CD14-positive monocyte (primary cell): ENCODE data around the gene TRMT10A. TPM values are rescaled to one million over a fixed set of nuclear protein-coding genes. Genes with fewer than 3 reads are reported as not detected.

Experiments
- DNase-seq, 3 donors: peaks; one replicate each; pipeline ENCODE4 v3.0.0-alpha.2; 2011 to 2022
- H2AFZ ChIP-seq: 2 replicates; pipeline ENCODE4 v1.6.0; 2012; ENCODE audit warnings: mild to moderate bottlenecking, low read depth, low read length, inconsistent platforms; ENCODE audit not compliant: insufficient read depth, poor library complexity, severe bottlenecking
- H3K27ac ChIP-seq, 2 donors: 1 replicate in 1 of 2; 2 replicates in 1 of 2; pipeline ENCODE4 v1.5.1; 2012 to 2013; ENCODE audit warnings: low read length in 2 of 2, control low read depth in 1 of 2, inconsistent platforms in 1 of 2, low read depth in 1 of 2, mild to moderate bottlenecking in 1 of 2
- H3K27me3 ChIP-seq, 2 donors: one replicate each; pipeline versions ENCODE4 v1.6.0 to v1.6.1; 2011 to 2013; ENCODE audit warnings: low read length in 2 of 2; ENCODE audit not compliant: control insufficient read depth in 2 of 2, insufficient read depth in 2 of 2
- H3K36me3 ChIP-seq, 2 donors: replicated peaks in 1 of 2; 1 replicate in 1 of 2; 2 replicates in 1 of 2; pipeline versions ENCODE4 v1.5.1 to v1.6.1; 2012 to 2013; ENCODE audit warnings: low read length in 2 of 2, control low read depth in 1 of 2, inconsistent platforms in 1 of 2, mild to moderate bottlenecking in 1 of 2; ENCODE audit not compliant: insufficient read depth in 2 of 2, control insufficient read depth in 1 of 2
- H3K4me1 ChIP-seq, 2 donors: 1 replicate in 1 of 2; 2 replicates in 1 of 2; pipeline versions ENCODE4 v1.5.1 to v1.6.1; 2012 to 2013; ENCODE audit warnings: low read length in 2 of 2, control low read depth in 1 of 2, inconsistent platforms in 1 of 2, mild to moderate bottlenecking in 1 of 2, moderate library complexity in 1 of 2; ENCODE audit not compliant: insufficient read depth in 2 of 2, control insufficient read depth in 1 of 2
- H3K4me2 ChIP-seq: replicated peaks from 2 replicates; pipeline ENCODE3; 2012; ENCODE audit warnings: low read length, moderate library complexity, mild to moderate bottlenecking; ENCODE audit not compliant: poor library complexity, severe bottlenecking; ENCODE audit errors: extremely low read depth
- H3K4me3 ChIP-seq, 3 experiments: fragments of 200-600 bp in 1 of 3; sonication (generic) in 1 of 3; replicated peaks in 1 of 3; 1 replicate in 2 of 3; 2 replicates in 1 of 3; pipeline ENCODE4 v1.5.1; 2011 to 2013; ENCODE audit warnings: low read length in 3 of 3, mild to moderate bottlenecking in 3 of 3, control low read depth in 2 of 3, low read depth in 2 of 3, inconsistent platforms in 1 of 3, moderate library complexity in 1 of 3
- H3K79me2 ChIP-seq: 2 replicates; pipeline ENCODE4 v1.6.0; 2012; ENCODE audit warnings: mild to moderate bottlenecking, control low read depth, inconsistent platforms, low read length, moderate library complexity; ENCODE audit not compliant: insufficient read depth
- H3K9ac ChIP-seq: 2 replicates; pipeline ENCODE4 v1.6.0; 2017; ENCODE audit warnings: low read length, mild to moderate bottlenecking; ENCODE audit not compliant: insufficient read depth, poor library complexity, severe bottlenecking
- H3K9me3 ChIP-seq, 2 donors: replicated peaks in 1 of 2; 1 replicate in 1 of 2; 2 replicates in 1 of 2; pipeline versions ENCODE4 v1.5.1 to v1.6.1; 2012 to 2013; ENCODE audit warnings: low read length in 2 of 2, control low read depth in 1 of 2; ENCODE audit not compliant: control insufficient read depth in 1 of 2, insufficient read depth in 1 of 2
- H4K20me1 ChIP-seq: 2 replicates; pipeline ENCODE4 v1.6.0; 2012; ENCODE audit warnings: mild to moderate bottlenecking, low read length, control low read depth, moderate library complexity; ENCODE audit not compliant: insufficient read depth
- H3K27ac Mint-ChIP-seq, 7 donors: one replicate each; pipeline ENCODE4 v1.8.0; 2020; ENCODE audit warnings: mild to moderate bottlenecking in 7 of 7, mixed read lengths in 7 of 7, moderate library complexity in 6 of 7, inconsistent platforms in 2 of 7
- H3K27me3 Mint-ChIP-seq, 3 donors: one replicate each; pipeline ENCODE4 v1.8.0; 2021 to 2022; ENCODE audit warnings: low read depth in 3 of 3, mild to moderate bottlenecking in 3 of 3, mixed read lengths in 3 of 3, moderate library complexity in 3 of 3, inconsistent platforms in 1 of 3
- H3K36me3 Mint-ChIP-seq, 2 donors: one replicate each; pipeline ENCODE4 v1.8.0; 2020; ENCODE audit warnings: mixed read lengths in 2 of 2, inconsistent platforms in 1 of 2, mild to moderate bottlenecking in 1 of 2
- H3K4me1 Mint-ChIP-seq: one replicate; pipeline ENCODE4 v1.8.0; 2020; ENCODE audit warnings: mild to moderate bottlenecking, mixed read lengths
- H3K4me3 Mint-ChIP-seq, 2 donors: one replicate each; pipeline ENCODE4 v1.8.0; 2020; ENCODE audit warnings: mild to moderate bottlenecking in 2 of 2, mixed read lengths in 2 of 2, moderate library complexity in 1 of 2
- H3K9me3 Mint-ChIP-seq, 7 donors: one replicate each; pipeline ENCODE4 v1.8.0; 2020 to 2022; ENCODE audit warnings: mixed read lengths in 7 of 7, mild to moderate bottlenecking in 6 of 7, moderate library complexity in 6 of 7, inconsistent platforms in 2 of 7
- CTCF ChIP-seq: fragments of 200-600 bp; IDR thresholded peaks from one replicate; pipeline ENCODE4 v1.8.0; 2022; ENCODE audit warnings: antibody characterized with exemption, mild to moderate bottlenecking
- WGBS: methylation state at CpG from one replicate; pipeline ENCODE4 v1.1.5; 2013; ENCODE audit warnings: missing lambda C conversion rate; ENCODE audit not compliant: insufficient coverage; 5-methylcytosine and 5-hydroxymethylcytosine counted together
- intact Hi-C, 2 donors: fragments of 100-400 bp; cut with micrococcal nuclease; formaldehyde crosslinking; loops; one replicate each; pipeline versions ENCODE4 v1.15.0 to v1.15.1; 2023
- polyA plus RNA-seq, 3 donors: library from polyadenylated mRNA; depleted of rRNA in 1 of 3; unstranded in 2 of 3; stranded (reverse) in 1 of 3; fragments of 300-500 nt in 2 of 3; fragments of >200 nt in 1 of 3; fragmentation: Illumina TruSeq in 2 of 3; gene quantifications; 1 replicate in 2 of 3; 2 replicates in 1 of 3; pipeline ENCODE4 v1.2.3, GENCODE V29; 2012 to 2021

The TRMT10A gene
- polyA plus RNA-seq, 3 donors, result 1.6 to 3.9 (median 3.4) TPM

- 94% methylated on average over 2 of the region's 4 CpGs for WGBS
These were observed 26.2 kb downstream of the TRMT10A start for GRCh38 chr4:99537674-99538073.

DNA sequence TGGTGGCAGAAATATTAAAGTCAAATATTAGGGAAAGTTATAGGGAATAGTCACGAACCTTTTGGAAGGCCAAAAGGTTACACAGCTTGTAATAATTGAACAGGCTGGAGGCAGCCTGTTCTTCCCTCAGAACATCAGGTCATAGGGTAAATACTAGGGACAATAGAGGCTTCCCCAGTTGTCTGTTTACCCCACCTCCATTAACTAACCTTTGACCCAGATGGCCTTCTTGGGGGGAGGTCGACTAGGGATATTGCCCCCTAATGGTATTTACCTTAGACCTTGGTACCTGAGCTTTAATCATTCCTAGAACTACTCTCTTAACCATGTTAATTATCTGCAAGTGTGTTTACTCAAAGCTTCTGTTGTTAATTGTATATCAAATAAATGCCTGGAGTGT is 27.0 kb downstream of the TRMT10A start:
- no peak for DNase-seq
- no peak overlapping the region for H3K4me2 ChIP-seq
- H3K4me3 Mint-ChIP-seq, result no peak overlapping the region

More at GRCh38 chr4:99537674-99538073, 26.2 kb downstream of the TRMT10A start:
- no peak for TF ChIP-seq CTCF
- Histone ChIP-seq H3K9me3 (no peaks in the 10 kb centered on the region), H3K4me2 (no peak overlapping the region), H3K4me1 (no peaks in the 10 kb centered on the region), H3K79me2 (no peaks in the 10 kb centered on the region), H3K9ac (no peak overlapping the region), H3K4me3 (no peak overlapping the region), H3K27ac (no peak overlapping the region), H3K36me3 (no peaks in the 10 kb centered on the region), H3K27me3 (no peaks in the 10 kb centered on the region), H2AFZ (no peak overlapping the region), H4K20me1 (no peaks in the 10 kb centered on the region)
- no peaks in the 10 kb centered on the region for H3K36me3 Mint-ChIP-seq
- peaks cover 0 to 3% (median 2%) of the 10 kb centered on the region in 3 donors for H3K27me3 Mint-ChIP-seq
- DNase-seq, result no peak
- H3K4me3 Mint-ChIP-seq, result no peak overlapping the region
- intact Hi-C loops, result no loop called here
- H3K9me3 Mint-ChIP-seq, result peaks cover 0 to 4% (median 0%) of the 10 kb centered on the region in 7 donors
- H3K27ac Mint-ChIP-seq, result no peak overlapping the region
- H3K4me1 Mint-ChIP-seq, result no peaks in the 10 kb centered on the region

More for the DNA sequence above, 27.0 kb downstream of the TRMT10A start:
- no peaks in the 10 kb centered on the region for H3K4me1 ChIP-seq
- whole genome bisulfite sequencing, result no CpG with 5 or more reads among the region's 2 CpGs
- no peaks in the 10 kb centered on the region for H3K36me3 ChIP-seq
- H3K27ac ChIP-seq, result no peak overlapping the region
- Mint-ChIP-seq H3K4me1 (no peaks in the 10 kb centered on the region), H3K27me3 (peaks cover 0 to 3% (median 3%) of the 10 kb centered on the region in 3 donors), H3K9me3 (peaks cover 0 to 4% (median 0%) of the 10 kb centered on the region in 7 donors), H3K36me3 (no peaks in the 10 kb centered on the region), H3K27ac (no peak overlapping the region)
- no peaks in the 10 kb centered on the region for H4K20me1 ChIP-seq
- H3K79me2 ChIP-seq, result no peaks in the 10 kb centered on the region
- H3K4me3 ChIP-seq, result no peak overlapping the region
- intact Hi-C loops, result no loop called here
- H2AFZ ChIP-seq, result no peak overlapping the region
- H3K27me3 ChIP-seq, result no peaks in the 10 kb centered on the region
- H3K9ac ChIP-seq, result no peak overlapping the region
- no peaks in the 10 kb centered on the region for H3K9me3 ChIP-seq
- no peak for TF ChIP-seq CTCF
